RWPE2 (cell line): Measurements from ENCODE around the gene TEX2.
A peak's percentile ranks its signal among the peaks of the same experiment; 100 is the strongest.

Experiments used
- ATAC-seq: fragments of 200-7000 bp; cut with Tn5 transposase; 3 replicates; pipeline ENCODE4 v1.9.1; 2021; ENCODE audit warnings: low read depth
- DNase-seq: peaks from one replicate; pipeline ENCODE4 v3.0.0-alpha.2; 2020; ENCODE audit warnings: low spot score
- H3K27ac ChIP-seq: fragments of 450-650 bp; 2 replicates; pipeline ENCODE4 v1.5.1; 2017; ENCODE audit warnings: mild to moderate bottlenecking; ENCODE audit not compliant: poor library complexity, severe bottlenecking
- H3K27me3 ChIP-seq: fragments of 250-450 bp; sonication (Bioruptor Pico); 2 replicates; pipeline ENCODE4 v1.5.1; 2021; ENCODE audit warnings: mild to moderate bottlenecking, moderate library complexity; ENCODE audit not compliant: insufficient read depth, poor library complexity, severe bottlenecking
- H3K36me3 ChIP-seq: fragments of 250-450 bp; sonication (Bioruptor Pico); 2 replicates; pipeline ENCODE4 v1.5.1; 2020; ENCODE audit warnings: low read depth, mild to moderate bottlenecking, moderate library complexity
- H3K4me1 ChIP-seq: fragments of 250-450 bp; sonication (Bioruptor Pico); 2 replicates; pipeline ENCODE4 v1.5.1; 2021; ENCODE audit warnings: mild to moderate bottlenecking, moderate library complexity; ENCODE audit not compliant: insufficient read depth, poor library complexity, severe bottlenecking
- H3K4me3 ChIP-seq: fragments of 250-450 bp; sonication (Bioruptor Pico); 2 replicates; pipeline ENCODE4 v1.5.1; 2021; ENCODE audit warnings: mild to moderate bottlenecking, moderate library complexity; ENCODE audit not compliant: severe bottlenecking
- H3K9me3 ChIP-seq: fragments of 250-450 bp; sonication (Bioruptor Pico); 2 replicates; pipeline ENCODE4 v1.5.1; 2021; ENCODE audit warnings: mild to moderate bottlenecking, moderate library complexity; ENCODE audit not compliant: severe bottlenecking
- CTCF ChIP-seq: fragments of 450-650 bp; IDR thresholded peaks from one replicate; pipeline ENCODE4 v1.5.1; 2017; ENCODE audit warnings: mild to moderate bottlenecking, moderate library complexity; ENCODE audit not compliant: poor library complexity, severe bottlenecking

The TEX2 gene

DNA sequence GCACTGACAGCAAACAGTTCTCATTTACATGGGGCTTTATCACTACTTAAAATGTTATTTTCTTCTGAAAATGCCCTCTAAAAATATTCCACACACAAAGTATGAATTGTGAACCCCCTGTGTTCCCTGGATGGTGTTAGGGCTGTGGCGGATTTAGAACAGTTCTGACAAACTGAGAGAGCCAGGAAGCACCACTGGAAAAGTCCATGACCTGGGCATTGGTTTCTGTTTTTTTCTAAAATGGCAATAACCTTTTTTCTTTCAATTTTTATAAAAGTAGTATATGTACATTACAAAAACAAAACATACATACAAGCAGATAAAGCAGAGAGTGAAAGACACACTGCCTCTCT lies 112.1 kb downstream of the TEX2 start:
- H3K4me3 ChIP-seq = no peak overlapping the region
- H3K36me3 ChIP-seq = peaks cover 81% of the 10 kb centered on the region
- DNase-seq (no peak), ATAC-seq (no peak)
- no peaks in the 10 kb centered on the region for H3K27me3 ChIP-seq
- no peaks in the 10 kb centered on the region for H3K9me3 ChIP-seq
- no peak overlapping the region for H3K27ac ChIP-seq
- H3K4me1 ChIP-seq = peaks cover 9% of the 10 kb centered on the region
- TF ChIP-seq CTCF = no peak

DNA sequence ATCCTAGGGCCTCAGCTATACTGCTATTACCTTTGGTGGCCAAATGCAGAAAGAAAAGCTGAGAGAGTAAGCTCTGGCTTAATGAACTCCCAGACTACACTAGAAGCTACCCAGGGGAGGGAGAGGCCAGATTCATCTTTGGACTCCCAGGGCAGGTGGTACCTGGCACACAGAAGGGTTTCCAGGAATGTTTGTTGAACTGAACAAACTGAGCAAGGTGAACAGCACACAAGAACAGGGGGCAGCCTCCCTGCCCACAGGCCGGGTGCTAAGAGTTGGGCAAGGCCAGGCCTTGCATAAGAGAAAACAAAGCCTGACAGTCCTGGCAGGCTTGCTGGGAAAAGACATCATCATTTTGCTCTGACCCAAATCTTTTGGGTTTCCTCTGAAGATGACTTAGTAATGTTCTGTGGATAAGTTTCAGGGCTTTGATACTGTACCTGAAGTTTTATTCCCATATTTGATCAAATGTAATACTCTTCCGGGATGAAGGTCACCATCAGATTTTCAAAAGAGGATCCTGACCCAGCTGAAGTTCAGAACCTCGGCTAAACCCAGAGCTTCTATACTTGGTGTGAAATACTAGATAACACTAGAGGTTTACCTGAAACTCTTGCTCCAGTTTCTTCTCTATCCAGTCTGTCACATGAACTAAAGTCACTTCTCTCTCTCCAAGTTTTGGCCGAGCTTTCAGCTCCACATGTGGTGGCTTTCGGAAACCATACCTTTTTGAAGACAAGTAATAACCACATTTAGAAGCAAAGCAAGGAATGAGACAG lies 112.6 kb downstream of the TEX2 start:
- peaks cover 82% of the 10 kb centered on the region for H3K36me3 ChIP-seq
- ATAC-seq (no peak), DNase-seq (no peak)
- H3K27me3 ChIP-seq = no peaks in the 10 kb centered on the region
- H3K27ac ChIP-seq = peak overlapping the region; percentile 10
- H3K4me3 ChIP-seq = no peak overlapping the region
- no peak for TF ChIP-seq CTCF
- no peaks in the 10 kb centered on the region for H3K9me3 ChIP-seq
- peaks cover 9% of the 10 kb centered on the region for H3K4me1 ChIP-seq

DNA sequence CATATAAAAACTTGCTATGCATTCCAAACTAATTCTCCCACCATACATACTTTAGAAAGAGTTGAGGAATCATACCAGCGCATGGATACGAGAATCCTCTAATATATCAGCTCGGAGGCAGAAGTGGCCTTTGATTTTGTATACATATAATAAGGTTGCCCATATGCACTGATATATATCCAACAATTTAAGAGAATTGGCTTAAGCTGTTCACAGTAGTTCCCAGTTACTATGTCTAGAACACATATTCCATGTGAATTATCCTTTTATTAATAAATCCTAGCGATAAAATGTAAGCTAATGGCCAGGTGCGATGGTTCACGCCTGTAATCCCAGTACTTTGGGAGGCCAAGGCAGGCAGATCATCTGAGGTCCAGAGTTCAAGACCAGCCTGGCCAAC lies 113.9 kb downstream of the TEX2 start:
- Histone ChIP-seq H3K36me3 (peaks cover 78% of the 10 kb centered on the region), H3K27me3 (no peaks in the 10 kb centered on the region), H3K4me1 (peaks cover 9% of the 10 kb centered on the region), H3K4me3 (no peak overlapping the region), H3K27ac (peak overlapping the region; percentile 93), H3K9me3 (no peaks in the 10 kb centered on the region)
- no peak for TF ChIP-seq CTCF
- ATAC-seq (no peak), DNase-seq (no peak)

DNA sequence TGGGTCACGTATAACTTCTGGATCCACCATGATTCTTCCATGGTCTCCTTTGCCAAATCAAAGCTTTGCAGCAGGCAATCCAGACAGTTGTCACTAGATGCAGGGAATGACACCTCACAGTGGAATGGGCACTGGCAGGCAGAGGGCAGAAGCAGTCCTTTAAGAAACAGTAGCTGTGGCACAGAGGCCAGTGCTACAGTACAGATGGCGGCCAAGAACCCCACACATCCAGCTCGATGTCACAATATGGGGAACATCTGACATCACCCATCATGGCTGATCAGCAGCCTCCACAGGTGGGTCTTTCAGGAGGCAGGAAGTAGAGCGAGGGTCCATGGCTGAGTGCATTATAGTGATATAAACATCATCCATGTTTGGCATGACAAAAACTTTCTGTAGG lies 114.4 kb downstream of the TEX2 start:
- TF ChIP-seq CTCF = peak; percentile 10
- DNase-seq (no peak), ATAC-seq (no peak)
- Histone ChIP-seq H3K27ac (peak overlapping the region; percentile 93), H3K4me1 (peaks cover 9% of the 10 kb centered on the region), H3K36me3 (peaks cover 73% of the 10 kb centered on the region), H3K9me3 (no peaks in the 10 kb centered on the region), H3K27me3 (no peaks in the 10 kb centered on the region), H3K4me3 (no peak overlapping the region)

DNA sequence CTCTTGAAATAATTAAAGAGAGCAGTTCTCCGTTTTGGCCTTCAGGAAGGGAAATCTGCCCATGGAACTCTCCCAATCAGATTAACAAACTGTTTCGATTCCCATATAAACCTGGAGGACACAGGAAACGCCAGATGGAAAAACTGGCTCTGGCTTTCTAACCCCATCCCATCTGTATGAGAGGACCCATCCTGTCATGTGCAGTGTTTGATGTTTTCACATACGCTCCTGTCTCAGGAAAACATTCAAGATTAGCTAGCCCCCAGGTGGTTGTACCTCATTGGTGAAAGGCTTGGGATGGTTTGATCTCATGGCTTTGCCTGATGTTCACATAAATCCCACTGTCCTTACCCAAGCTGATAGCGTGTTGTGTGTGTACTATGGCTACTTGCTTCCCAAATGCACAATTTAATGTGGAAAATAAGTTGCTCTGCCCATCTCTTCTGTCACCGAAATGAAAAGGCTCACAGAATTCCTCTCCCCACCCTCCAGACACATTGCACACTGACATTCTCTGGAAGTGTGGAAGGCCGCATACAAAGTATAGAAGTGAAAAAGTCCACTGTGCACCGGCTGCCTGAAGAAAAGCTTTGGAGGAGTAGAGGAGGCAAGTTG lies 114.9 kb downstream of the TEX2 start:
- peak overlapping the region; percentile 93 for H3K27ac ChIP-seq
- H3K4me3 ChIP-seq = no peak overlapping the region
- no peak for TF ChIP-seq CTCF
- DNase-seq (no peak), ATAC-seq (no peak)
- no peaks in the 10 kb centered on the region for H3K9me3 ChIP-seq
- peaks cover 9% of the 10 kb centered on the region for H3K4me1 ChIP-seq
- H3K27me3 ChIP-seq = no peaks in the 10 kb centered on the region
- peaks cover 67% of the 10 kb centered on the region for H3K36me3 ChIP-seq
